Measurements from ENCODE around the gene LRRC59. TPM values are rescaled to one million over a fixed set of nuclear protein-coding genes. Genes with fewer than 3 reads are reported as not detected.

Gene LRRC59
- total RNA-seq, 3 donors from 2014 or later, result 153 to 174 (median 159) TPM

- Mint-ChIP-seq H3K4me3 (no peak overlapping the region), H3K36me3 (ENCODE audit: insufficient read depth) (peaks cover 37% of the 10 kb centered on the region), H3K27me3 (ENCODE audit: low read depth) (no peaks in the 10 kb centered on the region), H3K4me1 (ENCODE audit: low read depth) (no peaks in the 10 kb centered on the region), H3K9me3 (no peaks in the 10 kb centered on the region)
- DNase-seq (no peak), ATAC-seq (no peak)
These were observed 15.4 kb downstream of the LRRC59 start for GRCh38 chr17:50381920-50382319.

- no peak for DNase-seq
- H3K9me3 Mint-ChIP-seq, result no peaks in the 10 kb centered on the region
- peaks cover 32% of the 10 kb centered on the region for H3K36me3 Mint-ChIP-seq (ENCODE audit: insufficient read depth)
- H3K27me3 Mint-ChIP-seq (ENCODE audit: low read depth), result no peaks in the 10 kb centered on the region
- H3K4me1 Mint-ChIP-seq (ENCODE audit: low read depth), result no peaks in the 10 kb centered on the region
- no peak overlapping the region for H3K4me3 Mint-ChIP-seq
- no peak for ATAC-seq
These were observed 16.0 kb downstream of the LRRC59 start for GRCh38 chr17:50381260-50381815.

DNA sequence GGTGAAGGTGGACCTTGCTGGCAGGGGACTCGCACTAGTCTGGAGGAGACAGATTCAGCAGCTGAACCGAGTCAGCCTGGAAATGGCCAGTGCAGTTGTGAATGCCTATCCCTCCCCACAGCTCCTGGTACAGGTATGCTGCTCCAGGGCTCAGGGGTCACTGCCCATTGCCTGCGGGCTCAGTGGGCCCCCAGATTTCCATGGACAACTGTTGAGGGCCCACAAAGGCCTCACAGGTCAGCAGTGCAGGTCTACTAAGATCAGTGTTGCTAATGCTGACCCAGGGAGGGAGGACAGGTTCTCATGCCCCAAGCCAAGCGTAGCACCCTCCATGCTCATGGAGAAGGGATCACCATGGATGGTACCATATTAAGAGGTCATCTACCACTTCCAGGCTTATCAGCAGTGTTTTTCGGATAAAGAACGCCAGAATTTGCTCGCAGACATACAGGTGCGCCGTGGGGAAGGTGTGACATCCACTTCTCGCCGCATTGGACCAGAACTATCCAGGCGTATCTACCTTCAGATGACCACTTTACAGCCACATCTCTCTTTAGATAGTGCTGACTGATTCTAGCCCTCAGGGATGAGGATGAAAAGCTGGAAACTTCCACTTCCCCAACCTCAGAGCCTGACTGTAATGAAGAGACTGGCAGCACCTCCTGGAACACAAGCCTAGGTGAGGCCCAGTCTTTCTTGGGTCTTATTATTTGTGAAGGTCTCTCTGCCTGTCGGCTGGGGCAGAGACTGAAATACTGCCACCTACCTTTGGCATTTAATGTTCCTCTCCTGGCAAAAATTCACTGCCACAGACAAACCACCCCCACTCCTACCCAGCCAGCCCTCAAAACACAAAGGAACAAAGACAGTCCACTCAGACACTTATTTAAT, 16.7 kb downstream of the LRRC59 start:
- Mint-ChIP-seq H3K27me3 (ENCODE audit: low read depth) (no peaks in the 10 kb centered on the region), H3K36me3 (ENCODE audit: insufficient read depth) (peaks cover 28% of the 10 kb centered on the region), H3K4me3 (no peak overlapping the region), H3K4me1 (ENCODE audit: low read depth) (no peaks in the 10 kb centered on the region), H3K9me3 (no peaks in the 10 kb centered on the region)
- ATAC-seq (peak in 1 of 2 donors; percentile 29), DNase-seq (no peak)

- no peak for DNase-seq
- ATAC-seq, result no peak
- no peak overlapping the region for H3K4me3 Mint-ChIP-seq
These were observed 17.8 kb downstream of the LRRC59 start for GRCh38 chr17:50379351-50380132.

DNA sequence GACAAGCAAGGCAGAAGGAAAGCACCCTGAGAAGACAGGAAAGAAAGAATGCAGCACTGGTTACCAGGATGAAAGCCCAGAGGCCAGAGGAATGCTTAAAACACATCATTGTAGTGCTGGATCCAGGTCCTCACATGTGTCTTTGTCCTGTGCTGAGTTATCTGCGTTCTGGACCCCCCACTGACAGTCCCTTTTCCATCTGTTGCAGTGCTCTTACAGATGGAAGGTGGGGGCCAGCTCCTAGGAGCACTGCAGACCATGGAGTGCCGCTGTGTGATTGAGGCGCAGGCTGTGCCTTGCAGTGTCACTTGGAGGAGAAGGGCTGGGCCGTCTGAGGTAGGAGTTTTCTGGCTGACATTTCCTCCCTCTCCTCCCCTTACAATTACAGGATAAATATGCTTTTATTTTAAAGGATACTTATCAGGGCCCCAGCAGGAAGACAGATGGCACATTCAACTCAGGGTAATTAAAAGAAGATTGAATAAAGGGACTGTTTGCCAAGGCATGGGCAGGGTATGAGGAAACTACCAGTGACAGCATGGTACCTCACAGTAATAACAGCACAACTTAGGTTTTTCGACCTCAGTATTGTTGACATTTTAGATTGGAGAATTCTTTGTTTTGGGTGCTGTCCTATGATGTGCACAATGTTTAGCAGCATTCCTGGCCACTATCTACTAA, 21.3 kb downstream of the LRRC59 start:
- H3K36me3 Mint-ChIP-seq (ENCODE audit: insufficient read depth), result peaks cover 12% of the 10 kb centered on the region
- no peaks in the 10 kb centered on the region for H3K9me3 Mint-ChIP-seq
- H3K27me3 Mint-ChIP-seq (ENCODE audit: low read depth), result no peaks in the 10 kb centered on the region
- H3K4me1 Mint-ChIP-seq (ENCODE audit: low read depth), result peaks cover 22% of the 10 kb centered on the region
- DNase-seq, result no peak
- no peak for ATAC-seq
- H3K4me3 Mint-ChIP-seq, result no peak overlapping the region

More at GRCh38 chr17:50379351-50380132, 17.8 kb downstream of the LRRC59 start:
- Mint-ChIP-seq H3K27me3 (ENCODE audit: low read depth) (no peaks in the 10 kb centered on the region), H3K4me1 (ENCODE audit: low read depth) (no peaks in the 10 kb centered on the region), H3K9me3 (no peaks in the 10 kb centered on the region), H3K36me3 (ENCODE audit: insufficient read depth) (peaks cover 21% of the 10 kb centered on the region)

GRCh38 chr17:50373705-50374104, 23.6 kb downstream of the LRRC59 start:
- peaks cover 18% of the 10 kb centered on the region for H3K36me3 Mint-ChIP-seq (ENCODE audit: insufficient read depth)
- H3K4me3 Mint-ChIP-seq, result peak overlapping the region; percentile 99
- peaks cover 28% of the 10 kb centered on the region for H3K4me1 Mint-ChIP-seq (ENCODE audit: low read depth)
- ATAC-seq (no peak), DNase-seq (no peak)
- H3K27me3 Mint-ChIP-seq (ENCODE audit: low read depth), result no peaks in the 10 kb centered on the region
- H3K9me3 Mint-ChIP-seq, result no peaks in the 10 kb centered on the region

- Mint-ChIP-seq H3K4me1 (ENCODE audit: low read depth) (peaks cover 28% of the 10 kb centered on the region), H3K9me3 (no peaks in the 10 kb centered on the region), H3K36me3 (ENCODE audit: insufficient read depth) (peaks cover 23% of the 10 kb centered on the region), H3K4me3 (peak within 1 kb of the TSS; percentile 99), H3K27me3 (ENCODE audit: low read depth) (no peaks in the 10 kb centered on the region)
- DNase-seq (peak; percentile 73), ATAC-seq (peak; percentile 96 to 97)
These were observed 24.4 kb downstream of the LRRC59 start, which contains the start of the genes EME1 and MRPL27 for GRCh38 chr17:50372758-50373556. EME1 (plus strand) TSS chr17:50373229; CDS start chr17:50375209, 1,980 bp downstream. MRPL27 (minus strand) TSS chr17:50373184; CDS start chr17:50373170, 14 bp downstream.

DNA sequence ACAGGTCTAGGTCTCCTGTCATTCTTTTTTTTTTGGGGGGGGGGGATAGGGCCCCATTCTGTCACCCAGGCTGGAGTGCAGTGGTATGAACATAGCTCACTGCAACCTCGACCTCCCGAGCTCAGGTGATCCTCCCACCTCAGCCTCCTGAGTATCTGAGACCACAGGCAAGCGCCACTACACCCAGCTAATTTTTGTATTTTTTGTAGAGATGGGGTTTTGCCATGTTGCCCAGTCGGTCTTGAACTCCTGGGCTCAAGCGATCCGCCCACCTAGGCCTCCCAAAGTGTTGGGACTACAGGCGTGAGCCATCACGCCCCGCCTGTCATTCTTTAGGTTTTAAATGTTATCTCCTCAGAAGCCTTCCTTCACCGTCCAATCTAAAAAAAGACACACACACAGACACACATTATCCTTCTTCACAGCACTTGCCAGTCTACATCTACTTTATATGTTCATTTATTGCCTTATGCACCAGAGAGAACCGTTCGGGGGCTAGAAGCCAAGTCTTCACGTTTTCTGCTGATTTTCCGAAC, 25.0 kb downstream of the LRRC59 start:
- peaks cover 28% of the 10 kb centered on the region for H3K4me1 Mint-ChIP-seq (ENCODE audit: low read depth)
- H3K4me3 Mint-ChIP-seq, result peak overlapping the region; percentile 99
- ATAC-seq (no peak), DNase-seq (no peak)
- peaks cover 29% of the 10 kb centered on the region for H3K36me3 Mint-ChIP-seq (ENCODE audit: insufficient read depth)
- no peaks in the 10 kb centered on the region for H3K27me3 Mint-ChIP-seq (ENCODE audit: low read depth)
- no peaks in the 10 kb centered on the region for H3K9me3 Mint-ChIP-seq

DNA sequence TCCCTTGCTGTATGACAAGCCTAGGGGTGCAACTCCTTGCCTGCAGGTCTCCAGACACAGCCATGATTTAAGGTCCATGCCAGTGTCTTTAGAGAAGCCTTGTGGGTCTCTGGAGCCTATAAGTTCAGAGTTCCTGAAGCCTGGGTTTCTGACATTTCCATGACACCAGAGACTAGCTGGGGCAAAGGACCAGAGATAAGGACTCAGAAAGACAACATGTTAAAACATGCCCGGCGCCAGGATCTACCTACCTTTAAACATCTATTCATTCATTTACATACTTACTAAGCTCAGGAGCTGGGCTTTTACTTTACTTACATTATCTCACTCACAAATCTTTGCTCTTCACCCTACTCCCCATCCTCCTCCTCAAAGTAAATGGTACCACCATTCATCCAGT, 25.8 kb downstream of the LRRC59 start:
- peaks cover 28% of the 10 kb centered on the region for H3K4me1 Mint-ChIP-seq (ENCODE audit: low read depth)
- peaks cover 29% of the 10 kb centered on the region for H3K36me3 Mint-ChIP-seq (ENCODE audit: insufficient read depth)
- no peaks in the 10 kb centered on the region for H3K27me3 Mint-ChIP-seq (ENCODE audit: low read depth)
- no peak for ATAC-seq
- peak overlapping the region; percentile 99 for H3K4me3 Mint-ChIP-seq
- H3K9me3 Mint-ChIP-seq, result no peaks in the 10 kb centered on the region
- no peak for DNase-seq

DNA sequence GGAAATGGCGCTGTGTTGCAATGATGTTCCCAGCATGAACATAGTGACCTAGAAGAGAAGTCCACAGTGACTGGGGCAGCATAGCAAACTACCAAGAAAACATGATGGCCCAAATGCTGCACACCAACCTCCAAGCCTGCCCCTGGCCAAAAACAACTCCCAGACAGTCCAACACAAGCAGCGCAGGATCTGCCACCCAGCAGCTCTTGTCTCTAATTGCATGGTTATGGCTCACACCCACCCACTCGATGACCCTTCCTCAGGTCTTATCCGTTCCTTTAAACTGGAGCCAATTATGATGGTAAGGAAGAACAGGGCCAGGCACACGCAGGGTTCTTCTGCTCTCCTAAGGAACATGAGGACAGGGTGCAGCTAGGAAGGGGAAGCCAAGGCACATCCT, 27.3 kb downstream of the LRRC59 start:
- H3K9me3 Mint-ChIP-seq, result no peaks in the 10 kb centered on the region
- H3K36me3 Mint-ChIP-seq (ENCODE audit: insufficient read depth), result peaks cover 32% of the 10 kb centered on the region
- H3K4me3 Mint-ChIP-seq, result no peak overlapping the region
- ATAC-seq (no peak), DNase-seq (no peak)
- H3K4me1 Mint-ChIP-seq (ENCODE audit: low read depth), result peaks cover 28% of the 10 kb centered on the region
- no peaks in the 10 kb centered on the region for H3K27me3 Mint-ChIP-seq (ENCODE audit: low read depth)

DNA sequence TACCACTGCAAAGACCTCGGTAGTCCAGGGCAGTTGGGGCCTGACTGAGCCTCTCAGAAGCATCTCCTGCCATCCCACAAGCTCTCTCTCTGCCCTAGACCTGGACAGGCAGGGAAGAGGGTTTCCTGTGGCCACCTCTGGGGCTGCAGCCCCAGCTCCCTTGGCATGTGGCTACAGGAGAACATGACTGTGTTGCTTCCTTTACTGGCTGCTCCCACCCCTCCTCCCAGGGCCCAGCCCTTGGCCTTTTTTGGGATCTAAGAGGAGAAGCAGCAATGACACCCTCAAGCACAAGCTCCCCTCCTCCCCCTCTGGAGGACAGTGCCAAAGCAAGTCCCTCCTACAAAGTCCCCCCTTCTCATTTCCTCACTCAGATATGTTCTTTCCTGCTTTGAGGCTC, 29.9 kb downstream of the LRRC59 start:
- Mint-ChIP-seq H3K9me3 (no peaks in the 10 kb centered on the region), H3K36me3 (ENCODE audit: insufficient read depth) (peaks cover 32% of the 10 kb centered on the region), H3K4me1 (ENCODE audit: low read depth) (peaks cover 22% of the 10 kb centered on the region), H3K4me3 (no peak overlapping the region), H3K27me3 (ENCODE audit: low read depth) (no peaks in the 10 kb centered on the region)
- DNase-seq (no peak), ATAC-seq (no peak)

- H3K36me3 Mint-ChIP-seq (ENCODE audit: insufficient read depth), result peaks cover 24% of the 10 kb centered on the region
- H3K4me1 Mint-ChIP-seq (ENCODE audit: low read depth), result peaks cover 15% of the 10 kb centered on the region
- ATAC-seq (no peak), DNase-seq (no peak)
- no peaks in the 10 kb centered on the region for H3K27me3 Mint-ChIP-seq (ENCODE audit: low read depth)
- H3K4me3 Mint-ChIP-seq, result no peak overlapping the region
- H3K9me3 Mint-ChIP-seq, result no peaks in the 10 kb centered on the region
These were observed 31.5 kb downstream of the LRRC59 start for GRCh38 chr17:50365649-50366393.

Data from activated T-cell treated with anti-CD3 and anti-CD28 coated beads, Interleukin-2, amount 50 U/mL, for 4 hours (primary cell).